Fibroblast of pulmonary artery (primary cell): ENCODE data around the gene MRPS21.

Experiments used
- DNase-seq: peaks from one replicate; pipeline ENCODE4 v3.0.0-alpha.2; 2010; ENCODE audit warnings: low read depth
- H3K4me3 ChIP-seq: replicated peaks from 2 replicates; pipeline ENCODE4 v1.5.1; 2011; ENCODE audit warnings: low read depth, mild to moderate bottlenecking, control low read depth, low read length, moderate library complexity
- TF ChIP-seq, protein P1 (sequence below): IDR thresholded peaks from 2 replicates; pipeline ENCODE4 v1.5.1; 2011; ENCODE audit warnings: mild to moderate bottlenecking, control low read depth, low read length, inconsistent platforms; ENCODE audit errors: missing control alignments

MRPS21 gene

GRCh38 chr1:150268705-150269403, 24.8 kb upstream of the MRPS21 start, which contains the start of gene APH1A:
APH1A (minus strand) TSS chr1:150269016; CDS start chr1:150268810, 206 bp downstream.
- H3K4me3 ChIP-seq, result peak within 1 kb of the TSS; percentile 83
- DNase-seq, result peak; percentile 97
- TF ChIP-seq, protein P1, sequence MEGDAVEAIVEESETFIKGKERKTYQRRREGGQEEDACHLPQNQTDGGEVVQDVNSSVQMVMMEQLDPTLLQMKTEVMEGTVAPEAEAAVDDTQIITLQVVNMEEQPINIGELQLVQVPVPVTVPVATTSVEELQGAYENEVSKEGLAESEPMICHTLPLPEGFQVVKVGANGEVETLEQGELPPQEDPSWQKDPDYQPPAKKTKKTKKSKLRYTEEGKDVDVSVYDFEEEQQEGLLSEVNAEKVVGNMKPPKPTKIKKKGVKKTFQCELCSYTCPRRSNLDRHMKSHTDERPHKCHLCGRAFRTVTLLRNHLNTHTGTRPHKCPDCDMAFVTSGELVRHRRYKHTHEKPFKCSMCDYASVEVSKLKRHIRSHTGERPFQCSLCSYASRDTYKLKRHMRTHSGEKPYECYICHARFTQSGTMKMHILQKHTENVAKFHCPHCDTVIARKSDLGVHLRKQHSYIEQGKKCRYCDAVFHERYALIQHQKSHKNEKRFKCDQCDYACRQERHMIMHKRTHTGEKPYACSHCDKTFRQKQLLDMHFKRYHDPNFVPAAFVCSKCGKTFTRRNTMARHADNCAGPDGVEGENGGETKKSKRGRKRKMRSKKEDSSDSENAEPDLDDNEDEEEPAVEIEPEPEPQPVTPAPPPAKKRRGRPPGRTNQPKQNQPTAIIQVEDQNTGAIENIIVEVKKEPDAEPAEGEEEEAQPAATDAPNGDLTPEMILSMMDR, result no peak

GRCh38 chr1:150269451-150269850, 24.2 kb upstream of the MRPS21 start:
- TF ChIP-seq, protein P1, result no peak
- H3K4me3 ChIP-seq, result peak overlapping the region; percentile 83
- no peak for DNase-seq

DNA sequence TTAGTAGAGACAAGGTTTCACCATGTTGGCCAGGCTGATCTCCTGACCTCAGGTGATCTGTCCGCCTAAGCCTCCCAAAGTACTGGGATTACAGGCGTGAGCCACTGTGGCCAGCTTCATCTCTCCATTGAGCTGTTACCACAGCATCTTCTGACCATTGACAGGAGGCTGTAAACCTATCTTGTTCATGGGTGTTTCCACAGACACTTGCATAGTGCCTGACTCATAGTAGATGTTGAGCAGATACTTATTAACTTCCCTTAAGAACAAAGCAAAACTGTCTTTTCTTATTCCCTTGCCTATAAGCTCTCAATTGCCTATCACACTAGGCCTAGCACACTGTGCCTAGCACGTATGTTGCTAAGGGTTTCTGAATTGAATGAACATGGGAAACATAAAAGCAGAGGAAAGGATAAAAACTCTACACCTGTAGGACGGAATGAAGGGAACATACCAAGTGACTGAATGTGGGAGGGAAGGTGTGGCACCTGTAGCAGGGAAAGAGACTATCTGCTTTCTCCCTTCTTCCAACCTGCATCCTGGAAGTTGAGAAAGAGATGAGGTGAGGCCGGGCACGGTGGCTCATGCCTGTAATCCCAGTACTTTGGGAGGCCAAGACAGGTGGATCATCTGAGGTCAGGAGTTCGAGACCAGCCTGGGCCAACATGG, 22.2 kb upstream of the MRPS21 start:
- no peak for DNase-seq
- H3K4me3 ChIP-seq, result no peak overlapping the region
- TF ChIP-seq, protein P1, result no peak

DNA sequence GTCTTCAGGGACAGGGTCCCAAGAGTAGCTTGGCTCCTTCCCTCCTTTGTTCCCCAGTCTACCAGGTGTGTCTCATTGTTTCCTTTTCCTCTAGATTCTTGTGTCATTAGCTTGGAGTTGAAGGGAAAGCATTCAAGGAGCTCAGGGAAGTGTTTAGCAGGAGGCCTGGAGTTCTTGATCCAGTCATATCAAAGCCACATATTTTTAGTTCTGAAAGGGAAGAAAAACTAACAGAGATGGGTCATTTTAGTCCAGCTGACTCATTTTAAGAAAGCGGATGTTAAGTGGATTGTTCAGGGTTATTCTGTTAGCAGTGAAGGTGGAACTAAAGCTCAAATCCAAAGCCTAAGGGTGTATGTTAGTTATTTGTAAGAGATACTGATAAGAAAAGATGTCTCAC, 20.4 kb upstream of the MRPS21 start:
- DNase-seq, result no peak
- TF ChIP-seq, protein P1, result no peak
- H3K4me3 ChIP-seq, result peak overlapping the region; percentile 56

DNA sequence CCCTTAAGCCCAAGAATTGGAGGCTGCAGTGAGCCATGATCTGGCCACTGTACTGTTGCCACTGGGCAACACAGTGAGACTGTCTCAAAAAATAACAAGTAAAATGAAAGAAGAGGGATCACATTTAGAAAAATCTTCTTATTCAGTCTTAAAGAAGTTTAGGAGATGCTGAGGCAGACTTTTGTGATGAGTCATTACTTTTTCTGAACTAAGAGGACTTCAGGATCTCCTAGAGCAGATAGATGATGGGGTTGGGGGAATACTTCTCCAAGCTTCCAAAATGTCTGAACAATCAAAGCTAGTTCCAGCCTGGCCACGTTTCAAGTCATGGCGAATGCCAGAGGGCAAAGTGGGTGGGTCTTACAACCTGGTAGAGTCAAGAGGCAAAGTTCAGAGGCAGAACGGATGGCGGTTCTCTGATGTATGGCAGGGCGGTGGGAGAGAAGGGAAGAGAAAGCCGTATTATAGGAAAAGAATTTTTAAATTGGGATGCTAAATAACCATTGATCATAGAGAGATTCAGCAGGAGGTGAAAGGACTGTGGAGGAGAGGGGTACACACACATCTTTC, 13.4 kb upstream of the MRPS21 start:
- DNase-seq, result no peak
- TF ChIP-seq, protein P1, result no peak
- H3K4me3 ChIP-seq, result no peak overlapping the region

DNA sequence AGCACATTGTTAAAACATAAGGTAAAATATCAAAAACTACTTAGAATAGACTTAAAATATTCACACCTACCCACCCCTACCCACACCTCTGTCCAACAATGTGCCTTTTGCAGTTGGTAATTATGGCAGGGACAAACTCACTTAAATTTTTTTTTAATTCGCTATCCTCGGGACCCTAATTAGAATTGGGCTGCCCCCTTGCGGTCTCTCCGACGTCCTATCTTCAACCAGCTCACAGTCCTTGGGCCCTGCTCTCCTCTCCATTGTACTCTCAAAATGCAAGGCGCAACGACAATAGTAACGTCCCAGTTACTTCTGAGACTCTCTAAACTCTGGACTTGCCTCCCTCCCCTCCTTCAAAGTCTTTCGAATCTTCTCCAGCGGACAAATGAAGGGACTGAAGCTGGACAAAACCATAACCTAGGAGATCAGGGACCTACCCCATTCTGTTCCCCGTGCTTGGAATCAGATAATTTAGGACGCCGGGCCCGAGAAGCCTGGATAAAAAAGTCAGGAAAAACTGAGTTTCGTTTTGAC, 12.4 kb upstream of the MRPS21 start:
- DNase-seq, result peak; percentile 76
- H3K4me3 ChIP-seq, result peak overlapping the region; percentile 60
- TF ChIP-seq, protein P1, result peak; percentile 70
